Panc1 (cell line): Measurements from ENCODE around the gene CDK5RAP1. TPM values are rescaled to one million over a fixed set of nuclear protein-coding genes. Genes with fewer than 3 reads are reported as not detected.

Experiments used
- ATAC-seq: fragments of 200-7000 bp; cut with Tn5 transposase; 2 replicates; pipeline ENCODE4 v1.9.1; 2020; ENCODE audit warnings: mild to moderate bottlenecking, moderate library complexity
- BruUV-seq: library from RNA; stranded (reverse); fragments of 400-500 nt; replicated peaks from 2 replicates; lab custom pipeline; 2021; lab: Mats Ljungman, UMichigan
- CTCF ChIA-PET: fragments of 300-600 bp; sonication (Branson Sonifier 250); formaldehyde crosslinking; loops from one replicate; lab custom pipeline; 2022; ENCODE audit warnings: antibody characterized with exemption; lab: Charles Lee
- POLR2A ChIA-PET: fragments of 300-600 bp; sonication (Branson Sonifier 250); formaldehyde crosslinking; loops from one replicate; lab custom pipeline; 2022; ENCODE audit warnings: antibody characterized with exemption; lab: Charles Lee
- DNase-seq: peaks from one replicate; pipeline ENCODE4 v3.0.0-alpha.2; 2010; ENCODE audit warnings: low read depth, low spot score
- H3K27ac ChIP-seq: 2 replicates; pipeline ENCODE4 v1.5.1; 2011; ENCODE audit warnings: mild to moderate bottlenecking, low read length, inconsistent platforms
- H3K27me3 ChIP-seq: fragments of 200-500 bp; sonication (Bioruptor generic); 2 replicates; pipeline ENCODE4 v1.6.0; 2014; ENCODE audit warnings: low read length, inconsistent platforms; ENCODE audit not compliant: control insufficient read depth, insufficient read depth
- H3K36me3 ChIP-seq: fragments of 200-500 bp; sonication (Bioruptor generic); 2 replicates; pipeline ENCODE4 v1.5.1; 2014; ENCODE audit warnings: inconsistent platforms, mild to moderate bottlenecking, low read length, moderate library complexity; ENCODE audit not compliant: control insufficient read depth, insufficient read depth
- H3K4me1 ChIP-seq: 2 replicates; pipeline ENCODE4 v1.5.1; 2011; ENCODE audit warnings: inconsistent platforms, mild to moderate bottlenecking, low read length, moderate library complexity; ENCODE audit not compliant: control insufficient read depth, insufficient read depth
- H3K4me3 ChIP-seq, 2 experiments: 2 replicates each; pipeline ENCODE4 v1.5.1; 2011 to 2012; ENCODE audit warnings: low read depth in 2 of 2, low read length in 2 of 2, mild to moderate bottlenecking in 2 of 2, inconsistent platforms in 1 of 2, moderate library complexity in 1 of 2
- H3K9me3 ChIP-seq: fragments of 200-500 bp; sonication (Bioruptor generic); 2 replicates; pipeline ENCODE4 v1.5.1; 2014; ENCODE audit warnings: low read depth, mild to moderate bottlenecking, inconsistent platforms, low read length, moderate library complexity; ENCODE audit not compliant: control insufficient read depth, insufficient read depth
- POLR2AphosphoS5 ChIP-seq: IDR thresholded peaks from 2 replicates; pipeline ENCODE4 v1.6.1; 2012; ENCODE audit warnings: mild to moderate bottlenecking, low read depth, low read length, moderate library complexity
- SIN3A ChIP-seq: IDR thresholded peaks from 2 replicates; pipeline ENCODE4 v1.6.1; 2012; ENCODE audit warnings: low read depth, mild to moderate bottlenecking, low read length, moderate library complexity, borderline replicate concordance; ENCODE audit not compliant: insufficient read depth
- TCF7L2 ChIP-seq: IDR thresholded peaks from 2 replicates; pipeline ENCODE4 v1.6.1; 2011; ENCODE audit warnings: mild to moderate bottlenecking, low read depth, low read length, inconsistent platforms
- in situ Hi-C: cut with HindIII; loops from 2 replicates; pipeline ENCODE4 v1.10.0; 2016; ENCODE audit warnings: low sequenced_read_pairs, low pct_unique_long_range_greater_than_20kb
- intact Hi-C: fragments of 100-400 bp; cut with micrococcal nuclease; formaldehyde crosslinking; loops from one replicate; pipeline ENCODE4 v1.10.0; 2022; ENCODE audit not compliant: unreplicated experiment
- total RNA-seq: library from RNA; stranded (reverse); gene quantifications from one replicate; pipeline ENCODE4 v1.2.1, GENCODE V29; 2021; ENCODE audit not compliant: unreplicated experiment
- TF ChIP-seq, protein P1 (sequence below), 2 experiments: IDR thresholded peaks; 2 replicates each; pipeline ENCODE4 v1.6.1; 2011 to 2012; ENCODE audit warnings: low read depth in 2 of 2, control low read depth in 1 of 2, low read length in 1 of 2, mild to moderate bottlenecking in 1 of 2, moderate library complexity in 1 of 2; ENCODE audit not compliant: insufficient read depth in 1 of 2
- TF ChIP-seq, protein P2 (sequence below): fragments of 450-650 bp; IDR thresholded peaks from 2 replicates; pipeline ENCODE4 v1.5.1; 2017; ENCODE audit warnings: mild to moderate bottlenecking

Gene CDK5RAP1
- total RNA-seq, 1 experiment from 2014 or later = 34.8 TPM

GRCh38 chr20:33359399-33360261, 41.7 kb downstream of the CDK5RAP1 start:
- H3K27ac ChIP-seq = no peak overlapping the region
- POLR2A ChIA-PET = no interaction called here
- intact Hi-C loops = no loop called here

GRCh38 chr20:33353013-33353402, 48.3 kb downstream of the CDK5RAP1 start:
- no peaks in the 10 kb centered on the region; the same call in 1 of the 2 replicates for H3K36me3 ChIP-seq
- ChIA-PET POLR2A (no interaction called here), CTCF (no interaction called here)
- no peak for ATAC-seq
- H3K4me1 ChIP-seq = no peaks in the 10 kb centered on the region
- no peak for DNase-seq
- H3K9me3 ChIP-seq = no peaks in the 10 kb centered on the region
- TF ChIP-seq, protein P1, sequence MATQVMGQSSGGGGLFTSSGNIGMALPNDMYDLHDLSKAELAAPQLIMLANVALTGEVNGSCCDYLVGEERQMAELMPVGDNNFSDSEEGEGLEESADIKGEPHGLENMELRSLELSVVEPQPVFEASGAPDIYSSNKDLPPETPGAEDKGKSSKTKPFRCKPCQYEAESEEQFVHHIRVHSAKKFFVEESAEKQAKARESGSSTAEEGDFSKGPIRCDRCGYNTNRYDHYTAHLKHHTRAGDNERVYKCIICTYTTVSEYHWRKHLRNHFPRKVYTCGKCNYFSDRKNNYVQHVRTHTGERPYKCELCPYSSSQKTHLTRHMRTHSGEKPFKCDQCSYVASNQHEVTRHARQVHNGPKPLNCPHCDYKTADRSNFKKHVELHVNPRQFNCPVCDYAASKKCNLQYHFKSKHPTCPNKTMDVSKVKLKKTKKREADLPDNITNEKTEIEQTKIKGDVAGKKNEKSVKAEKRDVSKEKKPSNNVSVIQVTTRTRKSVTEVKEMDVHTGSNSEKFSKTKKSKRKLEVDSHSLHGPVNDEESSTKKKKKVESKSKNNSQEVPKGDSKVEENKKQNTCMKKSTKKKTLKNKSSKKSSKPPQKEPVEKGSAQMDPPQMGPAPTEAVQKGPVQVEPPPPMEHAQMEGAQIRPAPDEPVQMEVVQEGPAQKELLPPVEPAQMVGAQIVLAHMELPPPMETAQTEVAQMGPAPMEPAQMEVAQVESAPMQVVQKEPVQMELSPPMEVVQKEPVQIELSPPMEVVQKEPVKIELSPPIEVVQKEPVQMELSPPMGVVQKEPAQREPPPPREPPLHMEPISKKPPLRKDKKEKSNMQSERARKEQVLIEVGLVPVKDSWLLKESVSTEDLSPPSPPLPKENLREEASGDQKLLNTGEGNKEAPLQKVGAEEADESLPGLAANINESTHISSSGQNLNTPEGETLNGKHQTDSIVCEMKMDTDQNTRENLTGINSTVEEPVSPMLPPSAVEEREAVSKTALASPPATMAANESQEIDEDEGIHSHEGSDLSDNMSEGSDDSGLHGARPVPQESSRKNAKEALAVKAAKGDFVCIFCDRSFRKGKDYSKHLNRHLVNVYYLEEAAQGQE (IDR thresholded peaks at IDR 0.05; ENCODE audit: insufficient read depth in 1 of 2, low read depth in 2 of 2, low read length in 1 of 2) = no peak
- TF ChIP-seq POLR2AphosphoS5 (no peak), SIN3A (no peak), TCF7L2 (no peak)
- TF ChIP-seq, protein P2, sequence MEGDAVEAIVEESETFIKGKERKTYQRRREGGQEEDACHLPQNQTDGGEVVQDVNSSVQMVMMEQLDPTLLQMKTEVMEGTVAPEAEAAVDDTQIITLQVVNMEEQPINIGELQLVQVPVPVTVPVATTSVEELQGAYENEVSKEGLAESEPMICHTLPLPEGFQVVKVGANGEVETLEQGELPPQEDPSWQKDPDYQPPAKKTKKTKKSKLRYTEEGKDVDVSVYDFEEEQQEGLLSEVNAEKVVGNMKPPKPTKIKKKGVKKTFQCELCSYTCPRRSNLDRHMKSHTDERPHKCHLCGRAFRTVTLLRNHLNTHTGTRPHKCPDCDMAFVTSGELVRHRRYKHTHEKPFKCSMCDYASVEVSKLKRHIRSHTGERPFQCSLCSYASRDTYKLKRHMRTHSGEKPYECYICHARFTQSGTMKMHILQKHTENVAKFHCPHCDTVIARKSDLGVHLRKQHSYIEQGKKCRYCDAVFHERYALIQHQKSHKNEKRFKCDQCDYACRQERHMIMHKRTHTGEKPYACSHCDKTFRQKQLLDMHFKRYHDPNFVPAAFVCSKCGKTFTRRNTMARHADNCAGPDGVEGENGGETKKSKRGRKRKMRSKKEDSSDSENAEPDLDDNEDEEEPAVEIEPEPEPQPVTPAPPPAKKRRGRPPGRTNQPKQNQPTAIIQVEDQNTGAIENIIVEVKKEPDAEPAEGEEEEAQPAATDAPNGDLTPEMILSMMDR = no peak
- H3K4me3 ChIP-seq = no peak overlapping the region
- H3K27ac ChIP-seq = no peak overlapping the region
- BruUV-seq = no TSS peak
- no peaks in the 10 kb centered on the region for H3K27me3 ChIP-seq
- in situ Hi-C loops = no loop called here
- intact Hi-C loops = no loop called here

More at GRCh38 chr20:33359399-33360261, 41.7 kb downstream of the CDK5RAP1 start:
- no peak for DNase-seq
- TF ChIP-seq SIN3A (no peak), TCF7L2 (no peak), POLR2AphosphoS5 (no peak)
- TF ChIP-seq, protein P2 = no peak
- TF ChIP-seq, protein P1 (IDR thresholded peaks at IDR 0.05; ENCODE audit: insufficient read depth in 1 of 2, low read depth in 2 of 2, low read length in 1 of 2) = no peak
- CTCF ChIA-PET = no interaction called here
- Histone ChIP-seq H3K4me3 (no peak overlapping the region), H3K9me3 (no peaks in the 10 kb centered on the region), H3K36me3 (peaks cover 4% of the 10 kb centered on the region; the same call in 1 of the 2 replicates), H3K4me1 (no peaks in the 10 kb centered on the region), H3K27me3 (no peaks in the 10 kb centered on the region)
- in situ Hi-C loops = no loop called here
- no TSS peak for BruUV-seq
- ATAC-seq = no peak
